Measurements from ENCODE around the gene ST6GALNAC4. TPM values are rescaled to one million over a fixed set of nuclear protein-coding genes. Genes with fewer than 3 reads are reported as not detected.

ST6GALNAC4 gene
- total and polyA plus RNA-seq, 9 of the 15 experiments (the other 6 are each of a cell fraction or from before 2014, with no cell fraction given): 2.6 to 43.1 (median 15.4) TPM

GRCh38 chr9:127865645-127866464 lies 51.0 kb downstream of the ST6GALNAC4 start (continued):
- TF ChIP-seq ZNF766 (CRISPR knock-in tag; conservative IDR thresholded peaks at IDR 0.05) (peak; percentile 57; the same call in 1 of the 2 replicates), NCOA4 (IDR thresholded peaks at IDR 0.05; ENCODE audit: partially characterized antibody) (peak; percentile 40), MXI1 (IDR thresholded peaks at IDR 0.05; ENCODE audit: low read depth, low read length) (no peak), SAFB2 (IDR thresholded peaks at IDR 0.05; ENCODE audit: borderline replicate concordance, low read depth, low read length, severe bottlenecking) (no peak), NCOA1 (IDR thresholded peaks at IDR 0.05; ENCODE audit: low read depth) (peak; percentile 55; the same call in 1 of the 2 replicates), NCOA6 (IDR thresholded peaks at IDR 0.05) (no peak), CBX3 (IDR thresholded peaks at IDR 0.05; ENCODE audit: borderline replicate concordance in 1 of 2, low read length in 2 of 2) (no peak), NUFIP1 (IDR thresholded peaks at IDR 0.05; ENCODE audit: partially characterized antibody) (no peak), HDAC1 (IDR thresholded peaks at IDR 0.05) (peak in 1 of 2 experiments; percentile 86; a peak in 2 of 4 replicates), SREBF2 (CRISPR knock-in tag; IDR thresholded peaks at IDR 0.05) (no peak), IRF2 (CRISPR knock-in tag; IDR thresholded peaks at IDR 0.05) (peak; percentile 57; the same call in 1 of the 2 replicates), KDM5B (IDR thresholded peaks at IDR 0.05; ENCODE audit: insufficient replicate concordance, low read depth, low read length) (peak; percentile 37), KDM4B (IDR thresholded peaks at IDR 0.05; ENCODE audit: borderline replicate concordance in 2 of 2, low read depth in 1 of 2) (peak in 1 of 2 experiments; percentile 90; a peak in 1 of 4 replicates), TEAD4 (IDR thresholded peaks at IDR 0.05; ENCODE audit: low read length) (no peak; the same call in 1 of the 2 replicates), TEAD4 (CRISPR knock-in tag; IDR thresholded peaks at IDR 0.05; ENCODE audit: borderline replicate concordance) (no peak)
- TF ChIP-seq, protein P1, sequence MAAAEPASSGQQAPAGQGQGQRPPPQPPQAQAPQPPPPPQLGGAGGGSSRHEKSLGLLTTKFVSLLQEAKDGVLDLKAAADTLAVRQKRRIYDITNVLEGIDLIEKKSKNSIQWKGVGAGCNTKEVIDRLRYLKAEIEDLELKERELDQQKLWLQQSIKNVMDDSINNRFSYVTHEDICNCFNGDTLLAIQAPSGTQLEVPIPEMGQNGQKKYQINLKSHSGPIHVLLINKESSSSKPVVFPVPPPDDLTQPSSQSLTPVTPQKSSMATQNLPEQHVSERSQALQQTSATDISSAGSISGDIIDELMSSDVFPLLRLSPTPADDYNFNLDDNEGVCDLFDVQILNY (CRISPR knock-in tag; IDR thresholded peaks at IDR 0.05): 0 out of 2 replicates have a peak, but pooled peaks have one; percentile 31
- TF ChIP-seq, protein P2, sequence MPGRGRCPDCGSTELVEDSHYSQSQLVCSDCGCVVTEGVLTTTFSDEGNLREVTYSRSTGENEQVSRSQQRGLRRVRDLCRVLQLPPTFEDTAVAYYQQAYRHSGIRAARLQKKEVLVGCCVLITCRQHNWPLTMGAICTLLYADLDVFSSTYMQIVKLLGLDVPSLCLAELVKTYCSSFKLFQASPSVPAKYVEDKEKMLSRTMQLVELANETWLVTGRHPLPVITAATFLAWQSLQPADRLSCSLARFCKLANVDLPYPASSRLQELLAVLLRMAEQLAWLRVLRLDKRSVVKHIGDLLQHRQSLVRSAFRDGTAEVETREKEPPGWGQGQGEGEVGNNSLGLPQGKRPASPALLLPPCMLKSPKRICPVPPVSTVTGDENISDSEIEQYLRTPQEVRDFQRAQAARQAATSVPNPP (IDR thresholded peaks at IDR 0.05; ENCODE audit: borderline replicate concordance, insufficient read depth, insufficient read length): no peak
